Stimulated activated naive CD8-positive, alpha-beta T cell treated with anti-CD3 and anti-CD28 coated beads, Interleukin-15, Interleukin-2, amounts not matched to agents 100 ng/mL and 50 ng/mL, for 24 hours (primary cell): Measurements from ENCODE around the gene TTC5.
"Not testable (repeated sequence)": the region's sequence is repeated elsewhere in the genome, so short reads cannot be mapped to it uniquely, and the experiment has no call there.

ENCODE experiments used
- H3K27ac Mint-ChIP-seq: one replicate; pipeline ENCODE4 v1.8.0; 2021; ENCODE audit warnings: mild to moderate bottlenecking, mixed read lengths
- H3K27me3 Mint-ChIP-seq: one replicate; pipeline ENCODE4 v1.8.0; 2021; ENCODE audit warnings: mixed read lengths
- H3K36me3 Mint-ChIP-seq: one replicate; pipeline ENCODE4 v1.8.0; 2021; ENCODE audit warnings: low read depth, mixed read lengths
- H3K4me1 Mint-ChIP-seq: one replicate; pipeline ENCODE4 v1.8.0; 2021; ENCODE audit warnings: low read depth, mixed read lengths
- H3K4me3 Mint-ChIP-seq: one replicate; pipeline ENCODE4 v1.8.0; 2021; ENCODE audit warnings: mild to moderate bottlenecking, mixed read lengths
- H3K9me3 Mint-ChIP-seq: one replicate; pipeline ENCODE4 v1.8.0; 2021; ENCODE audit warnings: mixed read lengths

TTC5 gene

DNA sequence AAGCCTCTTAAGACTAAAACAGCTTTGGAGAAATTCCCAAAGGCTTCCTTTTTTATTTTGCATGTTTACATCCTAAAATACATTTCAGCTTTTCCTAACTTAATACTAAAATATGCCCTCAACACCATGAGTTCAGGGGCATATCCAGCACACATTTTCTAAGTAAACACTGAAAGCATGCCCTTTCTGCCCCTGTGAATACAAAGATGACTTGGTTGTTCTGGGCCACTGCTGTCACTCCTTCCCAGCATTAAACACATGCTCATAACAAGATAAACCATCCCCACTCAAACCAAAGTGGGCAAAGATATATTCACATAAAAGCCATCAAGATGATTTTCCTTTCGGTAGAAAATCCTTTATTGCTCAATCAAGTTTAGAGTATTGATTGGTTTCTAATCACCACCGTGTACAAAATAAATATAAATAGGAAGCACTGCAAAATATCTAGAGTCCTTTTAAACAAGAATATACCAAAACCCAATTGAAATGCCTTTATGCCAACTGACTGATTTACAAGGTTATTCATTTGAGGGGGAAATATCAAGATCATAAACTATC, 25.4 kb upstream of the TTC5 start:
- Mint-ChIP-seq H3K9me3 (no peaks in the 10 kb centered on the region), H3K27me3 (no peaks in the 10 kb centered on the region), H3K27ac (peak overlapping the region; percentile 54), H3K4me1 (peaks cover 67% of the 10 kb centered on the region), H3K36me3 (peaks cover 66% of the 10 kb centered on the region), H3K4me3 (peak overlapping the region; percentile 100)

DNA sequence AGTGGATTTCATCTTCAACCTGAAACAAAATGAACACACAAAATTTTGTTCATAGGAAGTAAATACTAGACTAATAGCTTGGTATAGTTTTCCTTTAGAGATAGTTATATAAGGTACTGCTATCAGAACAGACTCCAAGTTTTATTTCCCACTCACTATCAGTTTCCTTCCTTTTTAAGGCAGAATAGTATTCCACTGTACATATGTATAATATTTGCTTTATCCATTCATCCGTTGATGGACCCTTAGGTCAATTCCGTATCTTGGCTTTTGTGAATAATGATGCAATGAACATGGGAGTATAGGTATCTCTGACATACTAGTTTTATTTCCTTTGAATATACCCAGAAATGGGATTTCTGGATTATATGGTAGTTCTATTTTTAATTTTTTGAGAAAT, 23.6 kb upstream of the TTC5 start:
- Mint-ChIP-seq H3K27me3 (no peaks in the 10 kb centered on the region), H3K27ac (peak overlapping the region; percentile 28), H3K36me3 (peaks cover 78% of the 10 kb centered on the region), H3K9me3 (no peaks in the 10 kb centered on the region), H3K4me3 (no peak overlapping the region), H3K4me1 (peaks cover 63% of the 10 kb centered on the region)

DNA sequence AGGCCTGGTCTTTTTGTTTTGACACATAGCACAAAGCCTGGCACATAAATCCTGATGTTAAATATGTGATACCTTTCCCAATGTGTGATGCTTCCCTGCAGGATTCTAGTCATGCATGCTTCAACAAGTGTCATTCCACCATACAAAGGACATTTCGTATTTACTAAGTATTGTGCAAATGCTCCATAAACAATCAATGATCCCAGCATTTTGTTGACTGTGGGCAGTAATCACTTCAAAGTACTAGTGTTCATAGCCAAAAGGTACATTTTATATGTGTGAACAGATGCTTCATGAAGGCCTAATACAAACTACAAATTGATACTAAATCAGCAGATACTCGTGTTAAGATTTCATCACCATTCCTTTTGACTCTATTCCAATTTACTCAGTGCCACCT, 23.0 kb upstream of the TTC5 start:
- Mint-ChIP-seq H3K9me3 (no peaks in the 10 kb centered on the region), H3K4me1 (peaks cover 63% of the 10 kb centered on the region), H3K36me3 (peaks cover 84% of the 10 kb centered on the region), H3K4me3 (peak overlapping the region; percentile 12), H3K27me3 (no peaks in the 10 kb centered on the region), H3K27ac (peak overlapping the region; percentile 19)

DNA sequence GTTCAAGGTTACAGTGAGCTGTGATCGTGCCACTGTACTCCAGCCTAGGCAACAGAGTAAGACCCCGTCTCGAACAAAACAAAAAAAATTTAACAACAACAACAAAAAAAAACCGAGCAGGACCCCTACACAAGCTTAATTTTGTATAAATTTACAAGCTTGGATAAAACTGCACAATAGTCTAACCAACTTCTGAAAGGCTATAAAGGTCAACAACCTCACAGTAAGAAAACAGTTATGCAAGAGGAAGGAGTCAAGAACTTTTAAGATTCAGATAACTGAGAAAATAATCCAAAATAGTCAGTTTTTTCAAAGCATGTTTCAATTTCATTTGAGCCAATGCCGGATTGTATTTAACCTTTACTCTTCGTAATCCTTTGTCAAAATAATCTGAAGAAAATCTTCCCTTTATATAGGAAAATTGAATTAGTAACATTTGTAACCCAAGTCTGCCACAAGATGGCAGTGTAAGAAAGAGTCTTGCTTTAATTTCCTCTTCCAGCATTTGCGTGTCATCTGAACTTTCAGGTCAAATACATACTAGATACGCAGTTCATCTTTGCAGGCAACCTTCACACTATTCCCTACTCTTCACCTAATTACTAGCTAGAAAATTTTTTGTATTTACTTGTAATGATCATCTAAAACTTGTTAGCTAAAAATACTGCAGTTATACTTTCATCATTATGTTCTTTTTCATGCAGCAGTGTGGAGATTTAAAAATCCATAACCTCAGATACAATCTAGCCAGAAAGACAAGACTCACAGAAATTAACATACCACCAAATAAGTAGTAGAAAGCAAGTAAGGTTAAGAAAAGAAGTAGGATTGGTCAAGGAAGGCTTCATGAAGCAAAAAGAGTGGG, 21.5 kb upstream of the TTC5 start:
- Mint-ChIP-seq H3K36me3 (peaks cover 85% of the 10 kb centered on the region), H3K27me3 (no peaks in the 10 kb centered on the region), H3K27ac (peak overlapping the region; percentile 45), H3K9me3 (no peaks in the 10 kb centered on the region), H3K4me1 (peaks cover 53% of the 10 kb centered on the region), H3K4me3 (peak overlapping the region; percentile 47)

DNA sequence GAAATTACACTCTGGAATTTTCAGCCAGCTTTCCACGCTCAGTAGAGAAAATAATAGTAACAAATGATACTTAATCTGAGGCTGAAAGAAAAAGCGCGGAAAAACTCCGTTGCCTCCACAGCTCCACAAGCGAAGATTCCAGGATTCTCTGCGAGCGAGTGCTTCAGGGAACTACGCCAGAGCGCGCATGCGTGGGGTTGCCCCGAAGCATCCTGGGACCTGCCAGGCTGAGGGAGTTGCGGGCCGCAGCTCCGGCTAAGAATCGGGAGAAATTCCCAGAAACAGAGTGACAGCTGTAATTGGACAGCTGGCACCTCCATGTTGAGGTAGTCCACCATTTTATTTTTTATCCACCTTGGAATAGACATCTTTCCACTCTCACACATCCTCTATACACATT, 12.0 kb upstream of the TTC5 start:
- H3K27me3 Mint-ChIP-seq = no peaks in the 10 kb centered on the region
- no peak overlapping the region for H3K27ac Mint-ChIP-seq

DNA sequence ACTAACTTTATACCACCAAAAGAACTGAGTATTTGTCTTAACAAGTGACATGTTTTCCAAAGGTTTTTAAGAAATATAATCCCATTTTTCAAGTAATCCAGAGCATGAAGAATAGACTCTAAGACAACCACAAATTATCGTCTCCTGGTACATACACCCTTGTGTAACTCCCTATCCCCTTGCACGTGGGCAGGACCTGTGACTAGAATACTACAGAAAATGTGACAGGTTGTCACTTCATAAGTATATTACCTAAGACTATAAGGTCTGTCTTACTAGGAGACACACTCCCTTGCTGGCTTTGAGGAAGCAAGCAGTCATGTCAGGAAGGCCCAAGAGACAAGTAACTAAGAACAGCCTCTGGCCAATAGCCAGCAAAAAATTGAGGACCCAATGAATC, 8.3 kb upstream of the TTC5 start:
- H3K9me3 Mint-ChIP-seq = no peaks in the 10 kb centered on the region
- no peak overlapping the region for H3K4me3 Mint-ChIP-seq
- no peaks in the 10 kb centered on the region for H3K4me1 Mint-ChIP-seq
- H3K27me3 Mint-ChIP-seq = no peaks in the 10 kb centered on the region
- H3K36me3 Mint-ChIP-seq = peaks cover 70% of the 10 kb centered on the region
- H3K27ac Mint-ChIP-seq = no peak overlapping the region

More for the DNA sequence above, 12.0 kb upstream of the TTC5 start:
- H3K4me3 Mint-ChIP-seq = no peak overlapping the region
- H3K4me1 Mint-ChIP-seq = no peaks in the 10 kb centered on the region
- peaks cover 82% of the 10 kb centered on the region for H3K36me3 Mint-ChIP-seq
- no peaks in the 10 kb centered on the region for H3K9me3 Mint-ChIP-seq

DNA sequence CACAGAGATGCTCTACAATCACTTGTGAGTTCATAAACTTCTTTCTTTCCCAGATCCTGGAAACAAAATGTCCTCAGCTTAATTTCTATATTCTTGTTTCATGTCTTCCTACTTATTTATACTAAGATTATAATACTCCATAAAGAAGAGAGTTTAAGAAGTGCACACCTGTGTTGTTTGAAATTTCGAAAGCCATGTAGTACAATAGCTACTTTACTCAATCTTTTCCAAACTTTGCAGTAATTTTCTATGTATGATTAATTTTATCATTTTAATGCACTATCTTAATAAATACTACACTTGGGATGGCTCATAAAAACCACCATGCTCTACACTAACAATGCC, 300 bp upstream of the TTC5 start:
- H3K27ac Mint-ChIP-seq = peak overlapping the region; percentile 92
- H3K9me3 Mint-ChIP-seq = no peaks in the 10 kb centered on the region
- H3K27me3 Mint-ChIP-seq = no peaks in the 10 kb centered on the region
- H3K4me3 Mint-ChIP-seq = peak overlapping the region; percentile 95
- H3K4me1 Mint-ChIP-seq = peaks cover 28% of the 10 kb centered on the region
- peaks cover 8% of the 10 kb centered on the region for H3K36me3 Mint-ChIP-seq

DNA sequence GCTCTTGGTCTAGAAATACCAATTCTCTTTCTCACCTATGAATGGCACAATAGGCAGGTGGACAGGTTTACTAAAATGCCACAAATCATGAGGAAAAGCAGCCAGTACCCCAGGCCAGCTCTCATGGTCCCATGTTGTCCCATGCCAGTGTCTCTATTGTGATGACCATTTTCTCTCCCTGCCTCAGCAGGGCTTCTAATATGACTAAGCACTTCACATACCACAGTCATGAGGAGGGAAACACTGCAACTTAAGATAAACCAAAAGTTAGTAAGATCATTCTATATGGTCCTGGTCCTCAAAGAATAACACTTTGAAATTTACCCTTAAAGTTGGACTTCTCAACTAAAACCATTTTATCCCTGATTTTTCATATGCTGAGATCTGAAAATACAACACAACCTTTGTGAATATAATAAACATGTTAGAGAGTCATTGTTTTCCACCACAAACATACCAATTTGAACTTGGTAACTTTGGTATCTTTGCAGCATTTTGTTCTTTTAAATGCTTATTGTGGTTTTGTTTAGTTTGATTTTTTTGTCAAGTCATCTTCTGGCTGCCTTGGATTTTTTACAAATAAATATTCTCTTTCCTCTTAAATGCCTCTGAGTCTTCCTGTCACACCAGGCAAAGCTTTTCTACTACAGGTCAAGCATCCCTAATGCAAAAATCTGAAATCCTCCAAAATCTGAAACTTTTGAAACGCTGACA, 3.6 kb downstream of the TTC5 start:
- no peak overlapping the region for H3K27ac Mint-ChIP-seq
- no peak overlapping the region for H3K4me3 Mint-ChIP-seq
- peaks cover 28% of the 10 kb centered on the region for H3K36me3 Mint-ChIP-seq
- H3K9me3 Mint-ChIP-seq = no peaks in the 10 kb centered on the region
- peaks cover 28% of the 10 kb centered on the region for H3K4me1 Mint-ChIP-seq
- no peaks in the 10 kb centered on the region for H3K27me3 Mint-ChIP-seq

DNA sequence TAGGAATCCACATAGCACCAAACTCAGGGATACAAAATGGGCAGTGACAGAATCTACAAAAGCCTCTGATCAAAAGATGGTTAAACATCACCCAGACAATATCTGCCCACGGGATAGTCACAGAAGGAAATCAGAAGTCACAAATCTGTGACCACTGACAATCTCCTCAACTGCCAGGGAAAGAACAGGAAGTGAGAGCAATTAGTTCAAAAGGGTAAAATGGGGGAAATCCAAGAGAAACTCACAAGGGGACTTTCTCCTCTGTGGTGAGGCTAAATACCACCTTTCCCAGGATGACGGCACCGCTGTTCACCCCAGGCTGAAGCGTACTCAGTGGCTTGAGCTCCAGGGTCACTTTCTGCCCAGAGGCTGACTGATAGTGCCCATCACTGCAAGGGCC, 10.7 kb downstream of the TTC5 start:
- Mint-ChIP-seq H3K9me3 (no peaks in the 10 kb centered on the region), H3K27me3 (no peaks in the 10 kb centered on the region), H3K36me3 (peaks cover 56% of the 10 kb centered on the region), H3K27ac (no peak overlapping the region), H3K4me3 (no peak overlapping the region), H3K4me1 (peaks cover 15% of the 10 kb centered on the region)

DNA sequence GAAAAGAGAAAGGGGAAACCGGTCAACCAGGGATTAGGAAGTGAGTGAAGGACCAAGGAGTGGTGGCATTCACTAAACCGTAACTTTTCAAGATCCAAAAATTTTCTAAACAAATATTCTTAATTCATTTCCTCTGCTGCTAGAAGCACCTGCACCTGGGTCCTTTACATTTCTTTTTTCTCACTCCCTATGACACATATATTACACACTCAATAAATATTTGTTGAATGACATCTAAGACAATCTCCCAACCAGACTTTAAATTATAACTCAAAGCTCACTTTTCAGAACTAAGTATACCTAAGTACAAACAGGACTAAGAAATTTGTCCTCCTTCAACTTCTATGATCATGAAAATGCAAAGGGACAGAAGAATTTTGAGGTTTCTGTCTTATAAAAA, 11.1 kb downstream of the TTC5 start:
- no peaks in the 10 kb centered on the region for H3K9me3 Mint-ChIP-seq
- peaks cover 59% of the 10 kb centered on the region for H3K36me3 Mint-ChIP-seq
- H3K27me3 Mint-ChIP-seq = no peaks in the 10 kb centered on the region
- no peak overlapping the region for H3K4me3 Mint-ChIP-seq
- H3K4me1 Mint-ChIP-seq = peaks cover 15% of the 10 kb centered on the region
- H3K27ac Mint-ChIP-seq = no peak overlapping the region

DNA sequence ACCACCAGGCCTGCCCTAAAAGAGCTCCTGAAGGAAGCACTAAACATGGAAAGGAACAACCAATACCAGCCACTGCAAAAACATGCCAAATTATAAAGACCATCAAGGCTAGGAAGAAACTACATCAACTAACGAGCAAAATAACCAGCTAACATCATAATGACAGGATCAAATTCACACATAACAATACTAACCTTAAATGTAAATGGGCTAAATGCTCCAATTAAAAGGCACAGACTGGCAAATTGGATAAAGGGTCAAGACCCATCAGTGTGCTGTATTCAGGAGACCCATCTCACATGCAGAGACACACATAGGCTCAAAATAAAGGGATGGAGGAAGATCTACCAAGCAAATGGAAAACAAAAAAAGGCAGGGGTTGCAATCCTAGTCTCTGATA, 23.8 kb downstream of the TTC5 start:
- not testable (repeated sequence) for H3K27ac Mint-ChIP-seq, H3K4me3 Mint-ChIP-seq, H3K27me3 Mint-ChIP-seq
- H3K4me1 Mint-ChIP-seq = peaks cover 23% of the 10 kb centered on the region
- peaks cover 81% of the 10 kb centered on the region for H3K36me3 Mint-ChIP-seq
- H3K9me3 Mint-ChIP-seq = peaks cover 14% of the 10 kb centered on the region

DNA sequence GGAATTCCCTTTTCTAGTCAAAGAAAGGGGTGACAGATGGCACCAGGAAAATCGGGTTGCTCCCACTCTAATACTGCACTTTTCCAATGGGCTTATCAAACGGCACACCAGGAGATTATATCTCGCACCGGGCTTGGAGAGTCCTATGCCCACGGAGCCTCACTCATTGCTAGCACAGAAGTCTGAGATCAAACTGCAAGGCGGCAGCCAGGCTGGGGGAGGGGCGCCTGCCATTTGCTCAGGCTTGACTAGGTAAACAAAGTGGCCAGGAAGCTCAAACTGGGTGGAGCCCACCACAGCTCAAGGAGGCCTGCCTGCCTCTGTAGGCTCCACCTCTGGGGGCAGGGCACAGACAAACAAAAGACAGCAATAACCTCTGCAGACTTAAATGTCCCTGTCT, 25.5 kb downstream of the TTC5 start:
- not testable (repeated sequence) for H3K27ac Mint-ChIP-seq, H3K4me3 Mint-ChIP-seq, H3K27me3 Mint-ChIP-seq
- peaks cover 23% of the 10 kb centered on the region for H3K4me1 Mint-ChIP-seq
- H3K9me3 Mint-ChIP-seq = peaks cover 19% of the 10 kb centered on the region
- peaks cover 71% of the 10 kb centered on the region for H3K36me3 Mint-ChIP-seq

DNA sequence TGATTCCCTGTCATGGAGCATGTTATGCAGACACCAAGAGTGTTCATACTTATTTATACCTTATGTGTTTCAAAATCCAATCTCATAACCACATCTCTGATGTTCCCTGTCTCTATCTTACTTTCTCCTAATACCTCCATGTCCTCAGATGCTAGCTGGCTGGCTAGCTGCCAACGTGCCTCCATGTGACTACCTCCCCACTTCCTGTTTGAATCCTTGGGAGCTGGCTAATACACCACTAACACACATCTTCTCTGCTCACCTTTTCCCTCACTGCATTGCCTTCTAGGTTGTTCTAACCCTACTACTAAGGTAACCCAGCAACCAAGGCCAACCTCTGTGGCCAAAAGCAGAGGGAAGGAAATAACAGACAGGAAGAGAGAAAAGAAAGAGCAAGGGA, 27.3 kb downstream of the TTC5 start:
- no peaks in the 10 kb centered on the region for H3K27me3 Mint-ChIP-seq
- peak overlapping the region; percentile 23 for H3K27ac Mint-ChIP-seq
- H3K9me3 Mint-ChIP-seq = peaks cover 27% of the 10 kb centered on the region
- no peak overlapping the region for H3K4me3 Mint-ChIP-seq
- H3K36me3 Mint-ChIP-seq = peaks cover 76% of the 10 kb centered on the region
- peaks cover 23% of the 10 kb centered on the region for H3K4me1 Mint-ChIP-seq

DNA sequence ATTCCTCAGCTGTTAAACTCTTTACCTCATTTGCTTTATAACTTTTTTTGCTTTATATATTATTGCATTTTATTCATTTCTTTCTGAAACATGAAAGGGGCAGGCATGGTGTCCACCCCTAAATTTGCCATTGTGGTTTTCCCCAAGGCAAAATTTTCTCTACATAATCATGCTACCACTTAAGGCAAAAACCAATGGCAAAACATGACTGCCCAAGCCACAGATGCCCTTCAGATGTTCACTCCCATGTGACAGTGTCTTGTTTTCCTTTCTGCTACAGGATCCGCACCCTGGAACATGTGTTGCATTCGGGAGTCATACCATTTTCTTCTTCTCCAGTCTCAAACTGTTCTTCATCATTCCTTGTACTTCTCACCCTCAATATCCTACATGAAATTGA, 28.3 kb downstream of the TTC5 start:
- peaks cover 33% of the 10 kb centered on the region for H3K9me3 Mint-ChIP-seq
- no peak overlapping the region for H3K27ac Mint-ChIP-seq
- no peak overlapping the region for H3K4me3 Mint-ChIP-seq
- H3K4me1 Mint-ChIP-seq = peaks cover 23% of the 10 kb centered on the region
- H3K36me3 Mint-ChIP-seq = peaks cover 75% of the 10 kb centered on the region
- no peaks in the 10 kb centered on the region for H3K27me3 Mint-ChIP-seq

DNA sequence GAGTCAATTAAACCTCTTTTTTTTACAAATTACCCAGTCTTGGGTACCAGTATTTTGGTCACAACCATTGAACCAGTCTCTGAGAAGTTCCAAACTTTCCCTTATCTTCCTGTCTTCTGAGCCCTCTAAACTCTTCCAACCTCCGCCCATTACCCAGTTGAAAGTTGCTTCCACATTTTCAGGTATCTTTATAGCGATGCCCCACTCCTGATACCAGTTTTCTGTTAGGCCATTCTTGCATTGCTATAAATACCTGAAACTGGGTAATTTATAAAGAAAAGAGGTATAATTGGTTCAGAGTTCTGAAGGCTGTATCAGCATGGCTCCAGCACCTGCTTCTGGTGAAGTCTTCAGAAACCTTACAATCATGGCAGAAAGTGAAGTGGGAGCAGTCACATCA, 31.7 kb downstream of the TTC5 start:
- H3K9me3 Mint-ChIP-seq = peaks cover 37% of the 10 kb centered on the region
- no peak overlapping the region for H3K27ac Mint-ChIP-seq
- H3K4me1 Mint-ChIP-seq = peaks cover 7% of the 10 kb centered on the region
- no peaks in the 10 kb centered on the region for H3K27me3 Mint-ChIP-seq
- peaks cover 62% of the 10 kb centered on the region for H3K36me3 Mint-ChIP-seq
- H3K4me3 Mint-ChIP-seq = no peak overlapping the region
